ENCODE data around the gene GDF7. TPM values are rescaled to one million over a fixed set of nuclear protein-coding genes. Genes with fewer than 3 reads are reported as not detected.
"Not testable (repeated sequence)": the region's sequence is repeated elsewhere in the genome, so short reads cannot be mapped to it uniquely, and the experiment has no call there.

GDF7 gene
- total RNA-seq, 1 experiment from 2014 or later = 0.02 TPM

DNA sequence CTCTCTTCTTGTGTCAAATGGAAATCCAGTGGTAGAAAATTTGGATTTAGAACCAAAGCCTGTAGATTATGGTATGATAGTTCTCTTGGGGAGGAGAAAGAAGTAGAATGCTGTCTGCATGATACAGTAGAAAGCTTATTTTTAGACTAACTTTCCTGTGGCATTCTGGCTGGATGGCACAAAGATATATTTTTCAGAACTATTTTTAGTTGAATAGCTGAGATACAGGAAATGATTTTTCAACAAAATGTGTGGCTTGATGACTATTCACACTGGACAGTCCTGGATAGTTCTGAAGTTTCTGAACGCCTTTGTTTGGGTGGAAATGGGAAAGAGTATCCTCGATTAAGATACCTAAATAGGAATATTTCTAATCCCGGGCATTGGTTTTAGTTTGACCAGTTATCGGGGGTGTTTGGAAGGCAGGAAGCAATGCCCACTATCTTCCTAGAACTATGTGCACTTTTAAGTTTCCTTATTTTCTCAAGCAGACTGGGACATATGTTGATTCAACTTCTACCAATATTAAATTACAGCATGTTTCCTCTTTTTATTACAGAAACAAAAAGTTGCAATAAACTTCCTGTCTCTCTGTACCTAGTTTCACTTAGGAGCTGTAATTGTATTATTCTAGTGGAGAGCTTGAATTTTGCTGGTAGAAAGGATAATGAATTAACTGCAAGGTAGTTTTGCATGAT is 32.1 kb downstream of the GDF7 start:
- H3K36me3 ChIP-seq = no peaks in the 10 kb centered on the region
- no peak overlapping the region for H3K27ac ChIP-seq
- no peak for DNase-seq
- no peaks in the 10 kb centered on the region for H3K27me3 ChIP-seq
- H3K9me3 ChIP-seq (replicated peaks) = no peaks in the 10 kb centered on the region
- no peaks in the 10 kb centered on the region for H3K4me1 ChIP-seq
- H3K4me3 ChIP-seq = no peak overlapping the region

DNA sequence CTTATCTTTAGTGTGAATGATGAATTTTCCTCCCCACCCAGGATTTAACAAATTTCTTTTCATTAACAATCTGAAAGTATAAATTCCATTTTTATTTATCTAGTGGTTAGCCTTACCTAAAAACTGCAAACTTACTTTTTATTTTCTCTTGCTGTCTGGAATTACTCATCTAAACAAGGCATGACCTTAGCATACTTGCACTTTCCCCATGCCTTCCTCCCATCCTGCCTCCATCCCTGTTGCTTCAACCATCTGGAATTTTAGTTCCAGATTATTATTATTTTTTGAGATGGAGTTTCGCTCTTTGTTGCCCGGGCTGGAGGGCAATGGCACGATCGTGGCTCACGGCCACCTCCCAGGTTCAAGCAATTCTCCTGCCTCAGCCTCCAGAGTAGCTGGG is 35.6 kb downstream of the GDF7 start:
- Histone ChIP-seq H3K4me3 (no peak overlapping the region), H3K36me3 (no peaks in the 10 kb centered on the region), H3K27ac (no peak overlapping the region), H3K27me3 (no peaks in the 10 kb centered on the region), H3K9me3 (replicated peaks) (no peaks in the 10 kb centered on the region), H3K4me1 (no peaks in the 10 kb centered on the region)
- DNase-seq = no peak

DNA sequence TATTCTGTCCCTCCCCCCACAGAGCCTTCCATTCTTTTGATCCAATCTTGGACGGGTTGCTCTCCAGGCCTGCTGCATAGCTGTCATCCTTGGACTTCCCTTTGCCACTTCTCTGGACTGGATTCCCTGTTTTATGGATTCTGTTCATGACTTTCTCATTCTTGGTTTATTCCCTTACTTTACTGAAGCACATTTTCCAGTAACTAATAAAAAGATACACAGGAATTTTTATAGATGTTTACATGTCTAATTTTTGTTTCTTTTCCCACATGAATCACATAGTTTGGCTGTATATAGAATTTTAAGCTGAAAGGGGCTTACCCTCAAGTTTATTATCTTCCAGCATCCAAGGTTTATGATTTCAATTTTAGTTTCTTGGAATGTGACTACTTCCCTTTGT is 37.9 kb downstream of the GDF7 start:
- Histone ChIP-seq H3K4me1 (no peaks in the 10 kb centered on the region), H3K36me3 (no peaks in the 10 kb centered on the region), H3K4me3 (no peak overlapping the region), H3K27me3 (no peaks in the 10 kb centered on the region), H3K27ac (no peak overlapping the region), H3K9me3 (replicated peaks) (no peaks in the 10 kb centered on the region)
- no peak for DNase-seq

DNA sequence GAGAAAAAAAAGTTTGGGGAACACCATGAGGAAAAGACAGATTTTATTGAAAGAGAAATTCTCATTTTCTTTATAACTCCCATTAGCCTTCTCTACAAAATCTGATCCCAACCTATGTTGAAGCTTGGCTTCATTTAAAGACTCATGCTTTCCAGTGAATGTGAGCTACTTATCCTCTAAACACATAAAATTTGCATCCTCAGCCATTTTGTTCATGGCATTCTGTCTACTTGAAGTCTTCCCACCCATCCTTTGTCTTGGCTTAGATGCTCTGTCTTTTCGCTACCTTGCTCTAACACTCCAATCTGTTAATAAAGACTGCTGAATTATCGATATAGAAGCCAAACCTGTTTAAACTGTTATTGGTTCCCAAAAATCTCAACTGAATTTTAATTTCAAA is 39.3 kb downstream of the GDF7 start:
- no peak for DNase-seq
- Histone ChIP-seq H3K36me3 (no peaks in the 10 kb centered on the region), H3K9me3 (replicated peaks) (no peaks in the 10 kb centered on the region), H3K4me3 (no peak overlapping the region), H3K4me1 (no peaks in the 10 kb centered on the region), H3K27me3 (no peaks in the 10 kb centered on the region), H3K27ac (no peak overlapping the region)

DNA sequence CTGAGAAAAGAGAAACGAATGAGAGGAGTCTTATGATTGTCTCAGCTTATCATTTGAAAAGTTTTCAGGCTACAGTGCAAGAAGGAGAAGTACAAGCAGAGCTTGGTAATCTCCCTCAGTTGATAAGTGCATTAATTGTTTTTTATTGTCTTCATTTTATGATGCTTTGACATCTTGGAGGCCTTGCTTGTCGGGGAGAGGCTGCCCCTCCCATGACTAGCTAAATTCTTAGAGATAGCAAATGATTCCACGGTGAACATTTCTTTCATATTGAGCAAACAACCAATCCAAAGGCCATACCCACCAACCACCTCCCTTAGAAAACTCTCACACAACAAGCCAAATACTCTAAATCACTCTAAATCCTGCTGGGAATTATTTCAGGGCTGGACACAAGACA is 39.8 kb downstream of the GDF7 start:
- H3K4me1 ChIP-seq = no peaks in the 10 kb centered on the region
- no peak for DNase-seq
- H3K9me3 ChIP-seq (replicated peaks) = no peaks in the 10 kb centered on the region
- H3K36me3 ChIP-seq = no peaks in the 10 kb centered on the region
- H3K27ac ChIP-seq = no peak overlapping the region
- no peaks in the 10 kb centered on the region for H3K27me3 ChIP-seq
- no peak overlapping the region for H3K4me3 ChIP-seq

DNA sequence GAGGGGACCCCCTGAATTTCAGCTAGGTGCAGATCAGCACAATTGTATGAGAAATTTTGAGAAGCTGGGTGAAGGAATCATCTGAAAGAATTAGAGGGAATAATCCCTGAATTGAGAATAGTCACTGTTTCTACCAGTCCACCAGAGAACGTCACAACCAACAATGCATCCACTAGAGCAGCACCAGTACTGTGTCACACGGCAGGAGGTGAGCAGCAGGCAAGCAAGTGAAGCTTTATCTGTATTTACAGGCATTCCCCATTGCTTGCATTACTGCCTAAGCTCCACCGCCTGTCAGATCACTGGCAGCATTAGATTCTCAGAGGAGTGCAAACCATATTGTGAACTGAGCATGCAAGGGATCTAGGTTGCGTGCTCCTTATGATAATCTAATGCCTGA is 40.7 kb downstream of the GDF7 start:
- no peak overlapping the region for H3K4me3 ChIP-seq
- no peaks in the 10 kb centered on the region for H3K4me1 ChIP-seq
- H3K27ac ChIP-seq = no peak overlapping the region
- no peaks in the 10 kb centered on the region for H3K36me3 ChIP-seq
- H3K27me3 ChIP-seq = no peaks in the 10 kb centered on the region
- H3K9me3 ChIP-seq (replicated peaks) = no peaks in the 10 kb centered on the region
- DNase-seq = no peak

DNA sequence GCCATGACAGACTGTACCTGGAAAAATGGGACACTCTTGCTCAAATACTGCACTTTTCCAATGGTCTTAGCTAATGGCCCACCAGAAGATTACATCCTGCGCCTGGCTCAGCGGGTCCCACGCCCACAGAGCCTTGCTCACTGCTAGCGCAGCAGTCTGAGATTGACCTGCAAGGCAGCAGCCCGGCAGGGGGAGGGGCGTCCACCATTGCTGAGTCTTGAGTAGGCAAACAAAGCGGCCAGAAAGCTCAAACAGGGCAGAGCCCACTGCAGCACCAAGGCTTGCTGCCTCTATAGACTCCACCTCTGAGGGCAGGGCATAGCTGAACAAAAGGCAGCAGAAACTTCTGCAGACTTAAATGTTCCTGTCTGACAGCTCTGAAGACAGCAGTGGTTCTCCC is 44.7 kb downstream of the GDF7 start:
- not testable (repeated sequence) for H3K9me3 ChIP-seq (replicated peaks); DNase-seq; H3K36me3 ChIP-seq; H3K27me3 ChIP-seq; H3K4me3 ChIP-seq; H3K4me1 ChIP-seq; H3K27ac ChIP-seq

DNA sequence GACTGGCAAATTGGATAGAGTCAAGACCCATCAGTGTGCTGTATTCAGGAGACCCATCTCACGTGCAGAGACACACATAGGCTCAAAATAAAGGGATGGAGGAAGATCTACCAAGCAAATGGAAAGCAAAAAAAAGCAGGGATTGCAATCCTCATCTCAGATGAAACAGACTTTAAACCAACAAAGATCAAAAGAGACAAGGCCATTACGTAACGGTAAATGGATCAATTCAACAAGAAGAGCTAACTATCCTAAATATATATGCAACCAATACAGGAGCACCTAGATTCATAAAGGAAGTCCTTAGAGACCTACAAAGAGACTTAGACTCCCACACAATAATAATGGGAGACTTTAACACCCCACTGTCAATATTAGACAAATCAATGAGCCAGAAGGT is 46.6 kb downstream of the GDF7 start:
- not testable (repeated sequence) for H3K27ac ChIP-seq; DNase-seq; H3K36me3 ChIP-seq; H3K4me1 ChIP-seq; H3K4me3 ChIP-seq; H3K27me3 ChIP-seq; H3K9me3 ChIP-seq (replicated peaks)

DNA sequence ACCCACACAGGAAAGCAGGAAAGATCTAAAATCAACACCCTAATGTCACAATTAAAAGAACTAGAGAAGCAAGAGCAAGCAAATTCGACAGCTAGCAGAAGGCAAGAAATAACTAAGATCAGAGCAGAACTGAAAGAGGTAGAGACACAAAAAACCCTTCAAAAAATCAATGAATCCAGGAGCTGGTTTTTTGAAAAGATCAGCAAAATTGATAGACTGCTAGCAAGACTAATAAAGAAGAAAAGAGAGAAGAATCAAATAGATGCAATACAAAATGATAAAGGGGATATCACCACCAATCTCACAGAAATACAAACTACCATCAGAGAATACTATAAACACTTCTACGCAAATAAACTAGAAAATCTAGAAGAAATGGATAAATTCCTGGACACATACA is 47.5 kb downstream of the GDF7 start:
- not testable (repeated sequence) for H3K27me3 ChIP-seq; DNase-seq; H3K36me3 ChIP-seq; H3K27ac ChIP-seq; H3K9me3 ChIP-seq (replicated peaks); H3K4me1 ChIP-seq; H3K4me3 ChIP-seq

DNA sequence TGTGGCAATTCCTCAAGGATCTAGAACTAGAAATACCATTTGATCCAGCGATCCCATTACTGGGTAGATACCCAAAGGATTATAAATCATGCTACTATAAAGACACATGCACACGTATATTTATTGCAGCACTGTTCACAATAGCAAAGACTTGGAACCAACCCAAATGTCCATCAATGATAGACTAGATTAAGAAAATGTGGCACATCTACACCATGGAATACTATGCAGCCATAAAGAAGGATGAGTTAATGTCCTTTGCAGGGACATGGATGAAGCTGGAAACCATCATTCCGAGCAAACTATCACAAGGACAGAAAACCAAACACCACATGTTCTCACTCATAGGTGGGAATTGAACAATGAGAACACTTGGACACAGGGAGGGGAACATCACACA is 49.2 kb downstream of the GDF7 start:
- H3K9me3 ChIP-seq (replicated peaks); DNase-seq; H3K4me1 ChIP-seq; H3K27me3 ChIP-seq; H3K4me3 ChIP-seq; H3K27ac ChIP-seq; H3K36me3 ChIP-seq: not testable (repeated sequence)

DNA sequence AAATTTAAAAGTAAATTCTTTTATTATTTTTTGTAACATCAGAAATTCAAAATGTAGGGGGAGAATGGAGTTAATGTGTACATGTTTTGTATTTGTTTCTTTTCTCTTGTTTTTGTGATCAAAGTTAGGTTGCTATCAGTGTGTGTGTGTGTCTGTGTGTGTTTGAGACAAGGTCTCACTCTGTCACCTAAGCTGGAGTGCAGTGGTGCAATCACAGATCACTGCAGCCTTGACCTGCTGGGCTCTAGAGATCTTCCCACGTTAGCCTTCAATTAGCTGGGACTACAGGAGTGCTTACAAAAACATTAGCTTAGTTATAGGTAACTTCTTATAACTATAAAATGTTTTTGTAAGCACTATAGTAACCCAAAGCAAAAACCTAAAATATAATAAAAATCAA is 50.7 kb downstream of the GDF7 start:
- H3K27me3 ChIP-seq = no peaks in the 10 kb centered on the region
- H3K27ac ChIP-seq = no peak overlapping the region
- no peak overlapping the region for H3K4me3 ChIP-seq
- H3K9me3 ChIP-seq (replicated peaks) = no peaks in the 10 kb centered on the region; the same call in 1 of the 2 replicates
- H3K4me1 ChIP-seq = no peaks in the 10 kb centered on the region
- 0 out of 2 replicates have a peak, but pooled peaks cover 2% of the 10 kb centered on the region for H3K36me3 ChIP-seq
- DNase-seq = no peak

DNA sequence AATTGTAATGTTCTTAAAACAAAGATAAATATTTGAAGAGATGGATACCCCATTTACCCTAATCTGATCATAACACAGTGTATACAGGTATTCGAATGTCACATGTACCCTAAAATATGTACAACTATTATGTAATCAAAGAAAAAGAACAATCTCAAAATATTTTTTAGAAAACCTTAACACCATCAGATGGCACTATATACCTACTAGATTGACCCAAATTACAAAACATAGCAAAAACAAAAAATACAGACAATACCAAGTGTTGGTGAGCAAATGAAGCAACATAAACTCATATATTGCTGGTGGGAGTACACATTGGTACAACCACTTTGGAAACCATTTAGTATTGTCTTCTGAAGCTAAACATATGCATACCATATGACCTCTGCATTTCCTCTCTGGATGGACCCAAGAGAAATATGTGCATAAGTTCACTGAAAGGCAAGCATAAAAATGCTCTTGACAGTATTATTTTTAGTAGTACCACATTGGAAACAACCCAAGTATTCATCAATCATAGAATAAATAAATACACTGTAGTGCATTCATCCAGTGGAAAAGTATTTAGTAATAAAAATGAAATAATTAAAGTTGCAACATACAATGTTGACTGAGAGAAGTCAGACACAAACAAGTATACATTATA is 55.8 kb downstream of the GDF7 start:
- no peak overlapping the region for H3K27ac ChIP-seq
- no peaks in the 10 kb centered on the region for H3K27me3 ChIP-seq
- H3K4me3 ChIP-seq = no peak overlapping the region
- no peak for DNase-seq
- H3K9me3 ChIP-seq (replicated peaks) = no peaks in the 10 kb centered on the region
- H3K4me1 ChIP-seq = peaks cover 2% of the 10 kb centered on the region
- 0 out of 2 replicates have a peak, but pooled peaks cover 4% of the 10 kb centered on the region for H3K36me3 ChIP-seq

DNA sequence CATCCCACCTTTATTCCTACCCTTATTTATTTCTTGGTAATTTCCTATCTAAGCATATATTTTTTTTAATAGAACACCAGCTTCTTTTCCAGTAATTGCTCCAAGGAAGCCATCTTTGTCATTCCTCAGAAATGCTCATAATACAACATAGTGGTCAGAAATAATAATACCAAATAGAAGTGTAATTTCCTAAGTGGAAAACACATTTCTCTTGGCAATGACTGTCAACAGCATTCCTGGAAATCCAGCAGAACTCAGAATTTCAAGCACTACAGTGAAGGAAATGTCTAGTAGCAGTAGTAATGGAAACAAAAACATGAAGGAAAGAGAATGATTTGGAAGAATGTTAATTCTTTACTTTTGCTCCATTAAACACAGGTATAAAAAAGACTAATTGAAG is 56.6 kb downstream of the GDF7 start:
- no peak for DNase-seq

DNA sequence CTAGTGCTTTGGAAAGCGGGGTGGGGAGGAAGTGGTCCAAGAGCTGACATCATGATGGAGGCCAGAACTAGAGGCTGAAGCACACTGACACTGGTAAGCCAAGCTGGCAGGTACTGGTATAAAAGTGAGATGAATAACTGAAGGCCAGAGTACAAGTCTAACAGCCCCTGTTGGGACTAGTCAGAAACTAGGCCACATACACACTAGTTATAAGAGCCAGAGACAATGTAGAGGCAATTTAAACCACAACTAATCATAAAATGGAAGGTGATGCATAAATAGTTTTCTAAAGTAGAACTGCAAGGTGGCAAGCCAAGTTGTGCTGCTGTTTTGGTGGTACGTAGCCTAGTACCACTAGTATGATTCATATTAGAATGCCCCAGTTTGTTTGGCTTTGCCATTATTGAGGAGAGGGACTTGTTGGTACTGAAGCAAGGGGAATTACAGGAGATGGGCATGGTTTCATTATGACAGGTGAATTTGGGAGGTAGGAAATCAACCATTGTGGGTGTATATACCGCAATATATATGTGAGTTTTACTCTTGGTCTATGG is 57.6 kb downstream of the GDF7 start:
- peaks cover 13% of the 10 kb centered on the region for H3K4me1 ChIP-seq
- no peak overlapping the region for H3K4me3 ChIP-seq
- H3K9me3 ChIP-seq (replicated peaks) = no peaks in the 10 kb centered on the region

More for the DNA sequence above, 56.6 kb downstream of the GDF7 start:
- H3K27ac ChIP-seq = no peak overlapping the region
- no peaks in the 10 kb centered on the region for H3K27me3 ChIP-seq
- no peaks in the 10 kb centered on the region for H3K9me3 ChIP-seq (replicated peaks)
- H3K36me3 ChIP-seq = 0 out of 2 replicates have a peak, but pooled peaks cover 4% of the 10 kb centered on the region
- H3K4me1 ChIP-seq = peaks cover 10% of the 10 kb centered on the region
- no peak overlapping the region for H3K4me3 ChIP-seq

DNA sequence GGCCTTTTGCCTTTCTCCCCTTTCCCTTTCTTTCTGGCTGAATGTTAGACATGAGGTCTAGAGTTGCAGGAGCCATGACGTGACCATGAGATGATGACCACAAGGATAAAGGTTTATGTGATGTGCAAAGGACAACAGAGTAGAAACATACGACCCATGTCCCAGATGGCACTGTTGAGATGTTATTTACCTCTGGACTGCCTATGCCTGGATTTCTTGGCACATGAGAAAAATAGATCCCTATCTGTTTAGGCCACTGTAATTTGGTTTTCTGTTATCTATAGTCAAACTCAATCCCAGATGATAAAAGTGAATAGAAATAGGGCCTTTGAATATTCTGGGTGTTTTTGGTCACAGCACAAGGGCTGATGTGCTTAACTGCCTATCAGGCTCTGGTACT is 58.8 kb downstream of the GDF7 start:
- no peak overlapping the region for H3K27ac ChIP-seq
- H3K4me1 ChIP-seq = peaks cover 13% of the 10 kb centered on the region
- no peak overlapping the region for H3K4me3 ChIP-seq
- no peak for DNase-seq
- H3K36me3 ChIP-seq = 0 out of 2 replicates have a peak, but pooled peaks cover 4% of the 10 kb centered on the region
- H3K9me3 ChIP-seq (replicated peaks) = no peaks in the 10 kb centered on the region
- H3K27me3 ChIP-seq = no peaks in the 10 kb centered on the region

More for the DNA sequence above, 57.6 kb downstream of the GDF7 start:
- H3K36me3 ChIP-seq = 0 out of 2 replicates have a peak, but pooled peaks cover 4% of the 10 kb centered on the region
- H3K27ac ChIP-seq = no peak overlapping the region
- no peaks in the 10 kb centered on the region for H3K27me3 ChIP-seq
- no peak for DNase-seq
